A673 (cell line): ENCODE data around the gene FRMD6.

Experiments used
- CTCF ChIP-seq: fragments of 300-800, 200-600 bp; sonication (generic); conservative IDR thresholded peaks from 2 replicates; pipeline ENCODE4 v1.5.1; 2017; ENCODE audit warnings: low read depth, mild to moderate bottlenecking, antibody characterized with exemption, low read length, moderate library complexity, mixed read lengths
- EZH2 ChIP-seq: fragments of 200-600 bp; sonication (generic); IDR thresholded peaks from 2 replicates; pipeline ENCODE4 v1.6.1; 2017; ENCODE audit warnings: borderline replicate concordance, low read depth, mild to moderate bottlenecking, mixed read lengths, antibody characterized with exemption, low read length; ENCODE audit not compliant: poor library complexity, severe bottlenecking

GRCh38 chr14:51707327-51707726 is 55.6 kb downstream of the FRMD6 start:
- no peak for TF ChIP-seq CTCF
- TF ChIP-seq EZH2: no peak
